ENCODE data around the gene SLC16A2.

DNA sequence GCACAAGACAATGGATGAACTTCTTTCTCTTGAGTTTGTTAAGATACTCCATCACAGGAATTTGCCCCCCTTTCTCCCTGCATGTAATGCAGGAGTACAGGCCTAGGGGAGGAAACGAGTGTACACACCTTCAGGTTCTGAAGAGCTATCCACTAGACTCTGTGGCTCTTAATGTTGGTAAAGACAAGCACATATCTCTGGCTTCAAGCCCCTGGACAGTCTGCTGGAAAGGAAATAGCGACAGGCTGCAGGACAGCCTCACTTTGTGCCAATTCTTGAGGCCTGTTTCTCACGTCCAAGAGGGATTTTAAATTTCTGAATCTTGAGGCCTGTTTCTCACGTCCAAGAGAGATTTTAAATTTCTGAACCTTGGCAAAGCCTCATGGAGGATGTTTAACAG, 106.1 kb downstream of the SLC16A2 start:
- no peak for TF ChIP-seq EZH2phosphoT487 (IDR thresholded peaks at IDR 0.05; ENCODE audit: low read depth)
- TF ChIP-seq, protein P1, sequence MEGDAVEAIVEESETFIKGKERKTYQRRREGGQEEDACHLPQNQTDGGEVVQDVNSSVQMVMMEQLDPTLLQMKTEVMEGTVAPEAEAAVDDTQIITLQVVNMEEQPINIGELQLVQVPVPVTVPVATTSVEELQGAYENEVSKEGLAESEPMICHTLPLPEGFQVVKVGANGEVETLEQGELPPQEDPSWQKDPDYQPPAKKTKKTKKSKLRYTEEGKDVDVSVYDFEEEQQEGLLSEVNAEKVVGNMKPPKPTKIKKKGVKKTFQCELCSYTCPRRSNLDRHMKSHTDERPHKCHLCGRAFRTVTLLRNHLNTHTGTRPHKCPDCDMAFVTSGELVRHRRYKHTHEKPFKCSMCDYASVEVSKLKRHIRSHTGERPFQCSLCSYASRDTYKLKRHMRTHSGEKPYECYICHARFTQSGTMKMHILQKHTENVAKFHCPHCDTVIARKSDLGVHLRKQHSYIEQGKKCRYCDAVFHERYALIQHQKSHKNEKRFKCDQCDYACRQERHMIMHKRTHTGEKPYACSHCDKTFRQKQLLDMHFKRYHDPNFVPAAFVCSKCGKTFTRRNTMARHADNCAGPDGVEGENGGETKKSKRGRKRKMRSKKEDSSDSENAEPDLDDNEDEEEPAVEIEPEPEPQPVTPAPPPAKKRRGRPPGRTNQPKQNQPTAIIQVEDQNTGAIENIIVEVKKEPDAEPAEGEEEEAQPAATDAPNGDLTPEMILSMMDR (IDR thresholded peaks at IDR 0.05; ENCODE audit: low read depth, low read length): no peak

Measured in OCI-LY3 (cell line).